GM18511 (cell line): Measurements from ENCODE around the gene NIBAN1.

Source experiments
- ATAC-seq: cut with Tn5 transposase; IDR thresholded peaks from one replicate; pipeline ENCODE4 v1.9.1; 2021; ENCODE audit warnings: mild to moderate bottlenecking, moderate library complexity; ENCODE audit not compliant: unreplicated experiment

Gene NIBAN1

GRCh38 chr1:184947497-184948256, 26.6 kb downstream of the NIBAN1 start:
- no peak for ATAC-seq

DNA sequence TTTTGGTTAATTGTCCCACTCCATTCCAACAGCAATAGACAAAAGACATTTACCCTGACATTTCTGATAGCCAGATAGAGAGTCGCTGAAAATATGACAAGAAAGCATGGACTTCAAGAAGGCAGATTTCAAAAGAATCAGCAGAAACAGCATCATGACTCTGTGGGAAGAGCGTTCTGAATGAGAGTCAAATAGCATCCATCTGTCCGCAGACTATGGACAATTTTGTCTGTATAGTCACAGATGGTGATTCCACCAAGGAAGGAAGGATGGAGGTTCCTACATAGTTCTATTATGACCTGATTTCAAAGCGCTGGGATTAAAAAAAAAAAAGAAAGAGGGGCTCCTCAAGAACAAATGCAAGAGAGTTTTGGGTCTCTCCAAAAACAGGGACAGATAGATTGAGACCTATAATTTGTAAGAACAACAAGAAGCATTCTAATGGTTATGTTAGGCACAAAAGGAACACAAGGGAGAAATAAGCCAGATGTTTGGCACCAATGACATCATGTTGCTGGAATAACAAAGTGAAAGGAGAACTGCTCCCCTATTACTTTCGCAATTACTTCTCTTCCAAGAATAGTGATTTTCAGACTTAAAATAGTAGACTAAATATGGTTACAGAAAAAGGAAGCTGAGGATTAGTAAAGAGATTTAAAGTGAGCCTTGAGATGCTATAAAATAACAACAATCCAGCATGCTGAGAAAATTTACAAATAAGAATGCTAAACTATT, 28.5 kb downstream of the NIBAN1 start:
- ATAC-seq: no peak

GRCh38 chr1:184945029-184945428, 29.3 kb downstream of the NIBAN1 start:
- peak; percentile 68 for ATAC-seq

DNA sequence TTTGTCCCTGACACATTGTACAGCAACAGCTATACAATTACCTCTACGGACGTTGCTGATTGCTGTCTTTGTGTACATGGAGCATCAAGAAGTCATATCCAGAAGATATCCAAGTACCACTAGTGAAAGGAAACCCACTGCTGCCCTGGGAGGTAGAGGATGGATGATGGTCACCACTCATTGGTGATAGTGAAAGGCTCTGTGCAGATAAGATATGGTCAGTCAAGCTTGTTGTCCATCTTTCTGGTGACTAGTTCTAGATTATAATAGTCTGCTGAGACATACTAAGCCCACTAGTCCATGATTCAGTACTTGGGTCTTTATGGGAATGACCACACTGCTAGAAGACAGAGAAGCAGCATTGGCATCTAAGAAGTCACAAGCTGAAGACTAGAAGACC, 30.3 kb downstream of the NIBAN1 start:
- ATAC-seq: no peak

- peak; percentile 67 for ATAC-seq
These were observed 32.6 kb downstream of the NIBAN1 start for GRCh38 chr1:184941735-184942134.

- peak; percentile 39 for ATAC-seq
These were observed 32.9 kb downstream of the NIBAN1 start for GRCh38 chr1:184941410-184941733.

GRCh38 chr1:184940694-184941409, 33.5 kb downstream of the NIBAN1 start:
- no peak for ATAC-seq

GRCh38 chr1:184940226-184940625, 34.1 kb downstream of the NIBAN1 start:
- ATAC-seq: no peak

DNA sequence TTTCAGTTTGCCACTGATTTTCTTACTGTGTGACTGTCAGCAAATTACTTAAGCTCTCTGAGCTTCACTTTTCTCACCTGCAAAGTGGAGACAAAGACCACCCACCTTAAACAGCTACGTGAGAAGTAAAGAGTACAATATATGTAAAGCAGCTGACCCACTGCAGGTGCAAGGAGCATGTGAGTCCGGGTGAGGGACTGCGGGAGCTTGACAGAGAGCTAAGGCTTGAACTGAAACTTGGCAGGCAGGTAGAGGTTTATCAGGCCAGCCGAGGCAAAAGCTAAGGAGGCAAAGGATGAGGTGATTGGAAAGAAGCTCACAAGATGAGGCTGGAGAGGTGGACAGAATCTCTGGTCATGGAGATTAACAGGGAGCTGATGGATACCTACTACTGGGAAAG, 36.6 kb downstream of the NIBAN1 start:
- ATAC-seq: no peak

GRCh38 chr1:184935920-184936798, 38.1 kb downstream of the NIBAN1 start:
- no peak for ATAC-seq

DNA sequence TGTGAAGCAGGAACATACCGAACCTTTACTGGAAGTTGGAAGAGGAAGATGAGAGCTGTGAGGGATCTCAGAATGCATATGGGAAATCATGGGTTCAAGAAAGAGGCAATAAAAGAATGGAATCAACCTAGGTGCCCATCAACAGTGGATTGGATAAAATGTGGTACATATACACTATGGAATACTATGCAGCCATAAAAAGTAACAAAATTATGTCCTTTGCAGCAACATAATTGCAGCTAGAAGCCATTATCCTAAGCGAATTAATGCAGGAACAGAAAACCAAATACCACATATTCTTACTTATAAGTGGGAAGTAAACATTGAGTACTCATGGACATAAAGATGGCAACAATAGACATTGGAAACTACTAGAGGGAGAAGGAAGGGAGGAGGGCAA, 40.4 kb downstream of the NIBAN1 start:
- no peak for ATAC-seq

DNA sequence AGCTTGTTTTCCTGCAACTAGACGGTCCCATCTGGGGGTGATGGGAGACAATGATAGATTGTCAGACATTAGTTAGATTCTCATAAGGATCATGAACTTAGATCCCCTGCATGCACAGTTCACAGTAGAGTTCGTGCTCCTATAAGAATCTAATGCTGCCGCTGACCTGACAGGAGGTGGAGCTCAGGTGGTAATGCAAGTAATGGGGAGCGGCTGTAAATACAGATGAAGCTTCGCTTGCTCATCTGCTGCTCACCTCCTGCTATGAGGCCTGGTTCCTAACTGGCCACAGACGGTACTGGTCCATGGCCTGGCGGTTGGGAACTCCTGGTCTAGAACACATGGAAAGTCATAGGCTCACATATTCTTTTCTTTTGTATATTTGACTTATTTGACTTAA, 42.0 kb downstream of the NIBAN1 start:
- no peak for ATAC-seq

GRCh38 chr1:184931566-184931965, 42.7 kb downstream of the NIBAN1 start:
- no peak for ATAC-seq

- no peak for ATAC-seq
These were observed 43.7 kb downstream of the NIBAN1 start for GRCh38 chr1:184930645-184931044.

GRCh38 chr1:184930232-184930631, 44.1 kb downstream of the NIBAN1 start:
- ATAC-seq: no peak

DNA sequence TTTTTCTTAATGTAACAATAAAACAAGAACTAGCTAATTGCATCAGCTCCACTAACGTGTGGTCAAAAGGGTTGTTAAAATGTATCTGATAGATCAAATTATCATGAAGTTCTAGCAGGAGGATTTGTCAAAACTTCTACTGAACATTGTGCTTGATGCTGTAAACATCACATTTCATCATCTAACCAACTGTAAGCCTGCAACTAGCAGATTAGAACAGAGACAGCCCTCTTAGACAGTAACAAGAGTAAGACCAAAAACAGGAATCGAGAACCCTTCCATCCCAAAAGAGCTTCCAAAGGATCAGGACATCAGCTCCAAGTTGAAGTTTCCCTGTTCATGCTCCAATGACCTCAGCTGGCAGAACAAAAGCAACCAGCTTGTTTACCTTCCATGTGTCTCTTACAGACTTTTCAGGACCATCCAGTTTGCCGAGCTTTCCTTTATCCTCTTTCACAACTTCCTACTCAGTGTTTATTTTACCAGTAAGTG, 44.6 kb downstream of the NIBAN1 start:
- no peak for ATAC-seq

GRCh38 chr1:184928394-184928793, 45.9 kb downstream of the NIBAN1 start:
- no peak for ATAC-seq
